ENCODE results near the gene SLC44A1. TPM values are rescaled to one million over a fixed set of nuclear protein-coding genes. Genes with fewer than 3 reads are reported as not detected.

Gene SLC44A1
- total RNA-seq, 1 donor from 2014 or later: 9.6 TPM

GRCh38 chr9:105418588-105419500 is 174.4 kb downstream of the SLC44A1 start:
- Mint-ChIP-seq H3K36me3 (ENCODE audit: unreplicated experiment) (no peaks in the 10 kb centered on the region), H3K9me3 (ENCODE audit: unreplicated experiment) (no peaks in the 10 kb centered on the region), H3K4me3 (ENCODE audit: unreplicated experiment) (no peak overlapping the region), H3K4me1 (ENCODE audit: low read depth, unreplicated experiment) (peaks cover 4% of the 10 kb centered on the region), H3K27ac (ENCODE audit: unreplicated experiment) (no peak overlapping the region), H3K27me3 (ENCODE audit: unreplicated experiment) (no peaks in the 10 kb centered on the region)
- TF ChIP-seq, protein P1, sequence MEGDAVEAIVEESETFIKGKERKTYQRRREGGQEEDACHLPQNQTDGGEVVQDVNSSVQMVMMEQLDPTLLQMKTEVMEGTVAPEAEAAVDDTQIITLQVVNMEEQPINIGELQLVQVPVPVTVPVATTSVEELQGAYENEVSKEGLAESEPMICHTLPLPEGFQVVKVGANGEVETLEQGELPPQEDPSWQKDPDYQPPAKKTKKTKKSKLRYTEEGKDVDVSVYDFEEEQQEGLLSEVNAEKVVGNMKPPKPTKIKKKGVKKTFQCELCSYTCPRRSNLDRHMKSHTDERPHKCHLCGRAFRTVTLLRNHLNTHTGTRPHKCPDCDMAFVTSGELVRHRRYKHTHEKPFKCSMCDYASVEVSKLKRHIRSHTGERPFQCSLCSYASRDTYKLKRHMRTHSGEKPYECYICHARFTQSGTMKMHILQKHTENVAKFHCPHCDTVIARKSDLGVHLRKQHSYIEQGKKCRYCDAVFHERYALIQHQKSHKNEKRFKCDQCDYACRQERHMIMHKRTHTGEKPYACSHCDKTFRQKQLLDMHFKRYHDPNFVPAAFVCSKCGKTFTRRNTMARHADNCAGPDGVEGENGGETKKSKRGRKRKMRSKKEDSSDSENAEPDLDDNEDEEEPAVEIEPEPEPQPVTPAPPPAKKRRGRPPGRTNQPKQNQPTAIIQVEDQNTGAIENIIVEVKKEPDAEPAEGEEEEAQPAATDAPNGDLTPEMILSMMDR (IDR thresholded peaks at IDR 0.05; ENCODE audit: partially characterized antibody, unreplicated experiment): no peak
- DNase-seq: no peak

GRCh38 chr9:105419816-105420597 is 175.6 kb downstream of the SLC44A1 start:
- TF ChIP-seq, protein P1 (IDR thresholded peaks at IDR 0.05; ENCODE audit: partially characterized antibody, unreplicated experiment): no peak
- no peak for DNase-seq
- Mint-ChIP-seq H3K9me3 (ENCODE audit: unreplicated experiment) (no peaks in the 10 kb centered on the region), H3K4me1 (ENCODE audit: low read depth, unreplicated experiment) (peaks cover 4% of the 10 kb centered on the region), H3K27me3 (ENCODE audit: unreplicated experiment) (no peaks in the 10 kb centered on the region), H3K27ac (ENCODE audit: unreplicated experiment) (no peak overlapping the region), H3K36me3 (ENCODE audit: unreplicated experiment) (no peaks in the 10 kb centered on the region), H3K4me3 (ENCODE audit: unreplicated experiment) (no peak overlapping the region)

DNA sequence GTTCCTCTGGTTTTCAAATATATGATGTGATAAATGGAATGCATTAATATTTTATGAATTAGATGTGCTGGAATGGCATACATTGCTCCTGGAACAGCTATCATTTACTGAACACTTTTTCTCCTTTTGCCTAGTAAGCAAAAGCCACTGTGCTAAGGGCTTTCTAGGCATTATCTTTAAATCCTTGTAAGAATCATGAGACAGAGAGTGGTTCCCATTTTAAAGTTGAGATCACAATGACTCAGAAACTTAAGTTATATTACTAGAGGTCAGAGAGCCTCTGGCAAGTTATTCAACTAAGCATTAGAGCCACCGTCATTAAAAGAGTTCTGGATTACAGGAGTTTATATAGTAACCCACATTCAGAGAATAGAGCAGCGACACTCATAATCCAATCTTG is 176.7 kb downstream of the SLC44A1 start:
- no peaks in the 10 kb centered on the region for H3K4me1 Mint-ChIP-seq (ENCODE audit: low read depth, unreplicated experiment)
- TF ChIP-seq, protein P1 (IDR thresholded peaks at IDR 0.05; ENCODE audit: partially characterized antibody, unreplicated experiment): no peak
- no peaks in the 10 kb centered on the region for H3K9me3 Mint-ChIP-seq (ENCODE audit: unreplicated experiment)
- DNase-seq: no peak
- H3K36me3 Mint-ChIP-seq (ENCODE audit: unreplicated experiment): no peaks in the 10 kb centered on the region
- H3K4me3 Mint-ChIP-seq (ENCODE audit: unreplicated experiment): no peak overlapping the region
- no peak overlapping the region for H3K27ac Mint-ChIP-seq (ENCODE audit: unreplicated experiment)
- no peaks in the 10 kb centered on the region for H3K27me3 Mint-ChIP-seq (ENCODE audit: unreplicated experiment)

DNA sequence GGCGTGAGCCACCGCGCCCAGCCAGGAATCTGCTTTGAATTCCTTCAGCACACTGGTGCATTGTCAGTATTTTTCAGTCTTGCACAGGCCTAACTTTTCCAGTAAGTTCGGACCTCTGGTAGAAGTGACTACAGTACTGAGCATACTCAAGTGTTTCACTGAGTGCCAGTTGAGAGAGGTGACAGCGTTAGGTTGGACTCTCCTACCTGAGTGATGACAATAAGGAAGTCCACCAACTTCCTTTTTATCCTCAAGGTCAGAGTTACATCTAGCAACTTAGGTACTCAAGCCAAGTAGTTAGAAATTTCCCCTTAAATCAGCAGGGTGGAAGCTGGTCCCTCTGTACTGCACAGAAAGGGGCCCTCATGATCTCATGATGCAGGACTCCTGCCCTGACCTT is 177.4 kb downstream of the SLC44A1 start:
- TF ChIP-seq, protein P1 (IDR thresholded peaks at IDR 0.05; ENCODE audit: partially characterized antibody, unreplicated experiment): no peak
- H3K9me3 Mint-ChIP-seq (ENCODE audit: unreplicated experiment): no peaks in the 10 kb centered on the region

More for the DNA sequence above, 177.4 kb downstream of the SLC44A1 start:
- H3K4me3 Mint-ChIP-seq (ENCODE audit: unreplicated experiment): no peak overlapping the region
- H3K4me1 Mint-ChIP-seq (ENCODE audit: low read depth, unreplicated experiment): no peaks in the 10 kb centered on the region
- no peak overlapping the region for H3K27ac Mint-ChIP-seq (ENCODE audit: unreplicated experiment)
- DNase-seq: no peak
- H3K36me3 Mint-ChIP-seq (ENCODE audit: unreplicated experiment): no peaks in the 10 kb centered on the region
- H3K27me3 Mint-ChIP-seq (ENCODE audit: unreplicated experiment): no peaks in the 10 kb centered on the region

Measured in glutamatergic neuron (in vitro differentiated cells).